H9 (cell line): ENCODE results near the gene PNPLA7. TPM values are rescaled to one million over a fixed set of nuclear protein-coding genes. Genes with fewer than 3 reads are reported as not detected.
A peak's percentile ranks its signal among the peaks of the same experiment; 100 is the strongest.

Source experiments
- DNase-seq: peaks from one replicate; pipeline ENCODE4 v3.0.0-alpha.2; 2017
- H2AFZ ChIP-seq: one replicate; pipeline ENCODE4 v1.6.1; 2013; ENCODE audit warnings: mild to moderate bottlenecking, low read length, control low read depth, moderate library complexity
- H2AK5ac ChIP-seq: 2 replicates; pipeline ENCODE4 v1.6.1; 2013; ENCODE audit warnings: low read length, control low read depth, mixed read lengths; ENCODE audit not compliant: insufficient read length
- H2BK120ac ChIP-seq: one replicate; pipeline ENCODE4 v1.6.1; 2013; ENCODE audit warnings: low read depth, mild to moderate bottlenecking, low read length, control low read depth, inconsistent platforms; ENCODE audit not compliant: poor library complexity, severe bottlenecking
- H2BK12ac ChIP-seq: 2 replicates; pipeline ENCODE4 v1.6.1; 2013; ENCODE audit warnings: low read length, control low read depth, mixed read lengths, low read depth; ENCODE audit not compliant: insufficient read length
- H2BK15ac ChIP-seq: 2 replicates; pipeline ENCODE4 v1.6.1; 2013; ENCODE audit warnings: low read depth, low read length, control low read depth
- H2BK20ac ChIP-seq: one replicate; pipeline ENCODE4 v1.6.1; 2013; ENCODE audit warnings: low read depth, mild to moderate bottlenecking, low read length, control low read depth, inconsistent platforms; ENCODE audit not compliant: poor library complexity, severe bottlenecking
- H2BK5ac ChIP-seq: 2 replicates; pipeline ENCODE4 v1.6.1; 2013; ENCODE audit warnings: low read length, control low read depth, mixed read lengths; ENCODE audit not compliant: insufficient read length
- H3K14ac ChIP-seq: 2 replicates; pipeline ENCODE4 v1.6.1; 2013; ENCODE audit warnings: low read length, control low read depth; ENCODE audit not compliant: insufficient read depth
- H3K18ac ChIP-seq: 2 replicates; pipeline ENCODE4 v1.6.1; 2013; ENCODE audit warnings: low read depth, mild to moderate bottlenecking, mixed read lengths, low read length, control low read depth; ENCODE audit not compliant: insufficient read length
- H3K23ac ChIP-seq: 2 replicates; pipeline ENCODE4 v1.6.1; 2013; ENCODE audit warnings: low read length, control low read depth, mixed read lengths, low read depth; ENCODE audit not compliant: insufficient read length
- H3K23me2 ChIP-seq: 2 replicates; pipeline ENCODE4 v1.6.1; 2013; ENCODE audit warnings: low read depth, mild to moderate bottlenecking, mixed read lengths, low read length, control low read depth; ENCODE audit not compliant: insufficient read length, poor library complexity, severe bottlenecking
- H3K27ac ChIP-seq: 2 replicates; pipeline ENCODE4 v1.5.1; 2013; ENCODE audit warnings: low read length, control low read depth, mixed read lengths, low read depth; ENCODE audit not compliant: insufficient read length
- H3K27me3 ChIP-seq: 2 replicates; pipeline ENCODE4 v1.6.1; 2013; ENCODE audit warnings: low read length, control low read depth, inconsistent platforms; ENCODE audit not compliant: insufficient read depth
- H3K4ac ChIP-seq: 2 replicates; pipeline ENCODE4 v1.6.1; 2013; ENCODE audit warnings: low read depth, mild to moderate bottlenecking, control low read depth, inconsistent platforms, low read length, moderate library complexity
- H3K4me1 ChIP-seq: 2 replicates; pipeline ENCODE4 v1.6.1; 2013; ENCODE audit warnings: low read length, control low read depth, inconsistent platforms; ENCODE audit not compliant: insufficient read depth
- H3K4me2 ChIP-seq: 2 replicates; pipeline ENCODE4 v1.6.1; 2013; ENCODE audit warnings: low read length, control low read depth, mixed read lengths; ENCODE audit not compliant: insufficient read length, insufficient read depth
- H3K56ac ChIP-seq: 2 replicates; pipeline ENCODE4 v1.6.1; 2013; ENCODE audit warnings: low read depth, mild to moderate bottlenecking, mixed read lengths, low read length, control low read depth; ENCODE audit not compliant: insufficient read length
- H3K79me1 ChIP-seq: 2 replicates; pipeline ENCODE4 v1.6.1; 2013; ENCODE audit warnings: low read depth, mild to moderate bottlenecking, moderate library complexity, low read length, control low read depth, inconsistent platforms; ENCODE audit not compliant: insufficient read depth, poor library complexity, severe bottlenecking
- H3K79me2 ChIP-seq: 2 replicates; pipeline ENCODE4 v1.6.1; 2013; ENCODE audit warnings: low read length, control low read depth, inconsistent platforms; ENCODE audit not compliant: insufficient read depth
- H3K9ac ChIP-seq: 2 replicates; pipeline ENCODE4 v1.6.1; 2013; ENCODE audit warnings: low read length, control low read depth, mixed read lengths; ENCODE audit not compliant: insufficient read length; ENCODE audit errors: extremely low read depth
- H3K9me3 ChIP-seq: one replicate; pipeline ENCODE4 v1.6.1; 2013; ENCODE audit warnings: low read depth, low read length, inconsistent platforms; ENCODE audit not compliant: control insufficient read depth
- H3T11ph ChIP-seq: one replicate; pipeline ENCODE4 v1.6.1; 2013; ENCODE audit warnings: mild to moderate bottlenecking, low read length, control low read depth, inconsistent platforms
- H4K20me1 ChIP-seq: one replicate; pipeline ENCODE4 v1.6.1; 2013; ENCODE audit not compliant: control insufficient read depth, insufficient read length, insufficient read depth
- H4K5ac ChIP-seq: 2 replicates; pipeline ENCODE4 v1.6.1; 2013; ENCODE audit warnings: low read depth, mild to moderate bottlenecking, mixed read lengths, low read length, control low read depth; ENCODE audit not compliant: insufficient read length
- H4K8ac ChIP-seq: replicated peaks from 2 replicates; pipeline ENCODE4 v1.6.1; 2013; ENCODE audit warnings: low read length, control low read depth, mixed read lengths, low read depth; ENCODE audit not compliant: insufficient read length
- H4K91ac ChIP-seq: 2 replicates; pipeline ENCODE4 v1.6.1; 2013; ENCODE audit warnings: low read depth, mild to moderate bottlenecking, moderate library complexity, mixed read lengths, low read length, control low read depth; ENCODE audit not compliant: insufficient read length
- H3K27ac Mint-ChIP-seq, 3 experiments: 2 replicates in 2 of 3; 3 replicates in 1 of 3; pipeline ENCODE4 v1.8.0; 2020 to 2021; ENCODE audit warnings: mixed read lengths in 3 of 3, mild to moderate bottlenecking in 1 of 3, moderate library complexity in 1 of 3
- H3K27me3 Mint-ChIP-seq: 2 replicates; pipeline ENCODE4 v1.8.0; 2021; ENCODE audit warnings: low read depth, mild to moderate bottlenecking, moderate library complexity, mixed read lengths
- H3K36me3 Mint-ChIP-seq, 3 experiments: 2 replicates in 2 of 3; 3 replicates in 1 of 3; pipeline ENCODE4 v1.8.0; 2020 to 2021; ENCODE audit warnings: low read depth in 3 of 3, mixed read lengths in 3 of 3; ENCODE audit not compliant: insufficient read depth in 1 of 3
- H3K4me1 Mint-ChIP-seq, 2 experiments: 2 replicates each; pipeline ENCODE4 v1.8.0; 2020; ENCODE audit warnings: mixed read lengths in 2 of 2
- H3K4me3 Mint-ChIP-seq, 2 experiments: 2 replicates in 1 of 2; 3 replicates in 1 of 2; pipeline ENCODE4 v1.8.0; 2020 to 2021; ENCODE audit warnings: mild to moderate bottlenecking in 2 of 2, mixed read lengths in 2 of 2, moderate library complexity in 1 of 2
- H3K9me3 Mint-ChIP-seq, 2 experiments: 2 replicates in 1 of 2; 3 replicates in 1 of 2; pipeline ENCODE4 v1.8.0; 2020; ENCODE audit warnings: mild to moderate bottlenecking in 2 of 2, mixed read lengths in 2 of 2, moderate library complexity in 1 of 2
- WGBS: extraction: QIAGEN DNeasy Blood & Tissue Kit; methylation state at CpG from one replicate; pipeline ENCODE4 v1.1.7; 2013; ENCODE audit warnings: missing lambda C conversion rate, low lambda C conversion rate, mixed read lengths; ENCODE audit not compliant: insufficient read length; ENCODE audit errors: extremely low coverage; 5-methylcytosine and 5-hydroxymethylcytosine counted together
- total RNA-seq: library from RNA; stranded (reverse); gene quantifications from 2 replicates; pipeline ENCODE4 v1.2.1, GENCODE V29; 2021
- TF ChIP-seq, protein P1 (sequence below): fragments of 200-600 bp; sonication (generic); conservative IDR thresholded peaks from 3 replicates; pipeline ENCODE4 v1.8.0; 2021; ENCODE audit warnings: antibody characterized with exemption, mild to moderate bottlenecking

PNPLA7 gene
- total RNA-seq, 1 experiment from 2014 or later, result 1.8 TPM

DNA sequence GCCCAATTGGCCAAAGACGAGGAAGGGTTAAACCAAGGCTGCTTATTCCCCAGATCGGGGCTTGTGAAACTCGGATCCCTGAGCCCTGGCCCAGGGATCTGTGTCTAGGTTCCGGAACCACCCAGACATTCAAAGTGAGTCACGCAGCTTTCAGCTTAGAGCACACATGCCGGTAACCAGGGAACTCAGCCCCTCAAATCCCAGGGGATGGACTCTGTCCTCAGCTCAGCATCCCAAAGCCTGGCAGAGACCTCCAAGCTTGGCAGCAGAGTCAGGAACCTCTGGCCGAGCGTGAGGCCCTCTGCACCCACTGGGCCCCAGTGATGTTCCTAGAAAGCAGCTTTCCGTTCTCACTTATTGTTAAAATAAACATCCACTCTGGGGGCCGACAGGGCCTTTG, 5.1 kb downstream of the PNPLA7 start:
- Histone ChIP-seq H3K79me2 (no peaks in the 10 kb centered on the region), H2BK120ac (no peak overlapping the region), H3T11ph (no peak overlapping the region), H3K79me1 (no peaks in the 10 kb centered on the region), H3K27ac (no peak overlapping the region), H2AFZ (no peak overlapping the region), H4K20me1 (no peaks in the 10 kb centered on the region), H4K91ac (no peak overlapping the region), H2BK20ac (no peak overlapping the region), H3K56ac (no peak overlapping the region), H2BK12ac (no peak overlapping the region), H3K4me2 (no peak overlapping the region), H4K8ac (no peak overlapping the region), H3K4ac (no peak overlapping the region), H3K18ac (no peak overlapping the region), H3K9ac (no peak overlapping the region), H3K27me3 (no peaks in the 10 kb centered on the region), H3K9me3 (no peaks in the 10 kb centered on the region), H3K23ac (no peak overlapping the region), H2BK15ac (no peak overlapping the region), H3K4me1 (no peaks in the 10 kb centered on the region), H3K14ac (no peak overlapping the region), H3K23me2 (no peaks in the 10 kb centered on the region), H2BK5ac (no peak overlapping the region), H4K5ac (no peak overlapping the region), H2AK5ac (no peak overlapping the region)
- Mint-ChIP-seq H3K27ac (peak overlapping the region in 1 of 3 experiments; percentile 53; a peak in 1 of 7 replicates), H3K4me1 (peaks cover 1 to 4% of the 10 kb centered on the region in 2 experiments; a peak in 1 of 4 replicates), H3K36me3 (peaks cover 10 to 17% (median 15%) of the 10 kb centered on the region in 3 experiments), H3K27me3 (no peaks in the 10 kb centered on the region; the same call in 1 of the 2 replicates), H3K9me3 (peaks cover 18 to 23% of the 10 kb centered on the region in 2 experiments), H3K4me3 (no peak overlapping the region)
- WGBS, result no CpG with 5 or more reads among the region's 10 CpGs
- TF ChIP-seq, protein P1, sequence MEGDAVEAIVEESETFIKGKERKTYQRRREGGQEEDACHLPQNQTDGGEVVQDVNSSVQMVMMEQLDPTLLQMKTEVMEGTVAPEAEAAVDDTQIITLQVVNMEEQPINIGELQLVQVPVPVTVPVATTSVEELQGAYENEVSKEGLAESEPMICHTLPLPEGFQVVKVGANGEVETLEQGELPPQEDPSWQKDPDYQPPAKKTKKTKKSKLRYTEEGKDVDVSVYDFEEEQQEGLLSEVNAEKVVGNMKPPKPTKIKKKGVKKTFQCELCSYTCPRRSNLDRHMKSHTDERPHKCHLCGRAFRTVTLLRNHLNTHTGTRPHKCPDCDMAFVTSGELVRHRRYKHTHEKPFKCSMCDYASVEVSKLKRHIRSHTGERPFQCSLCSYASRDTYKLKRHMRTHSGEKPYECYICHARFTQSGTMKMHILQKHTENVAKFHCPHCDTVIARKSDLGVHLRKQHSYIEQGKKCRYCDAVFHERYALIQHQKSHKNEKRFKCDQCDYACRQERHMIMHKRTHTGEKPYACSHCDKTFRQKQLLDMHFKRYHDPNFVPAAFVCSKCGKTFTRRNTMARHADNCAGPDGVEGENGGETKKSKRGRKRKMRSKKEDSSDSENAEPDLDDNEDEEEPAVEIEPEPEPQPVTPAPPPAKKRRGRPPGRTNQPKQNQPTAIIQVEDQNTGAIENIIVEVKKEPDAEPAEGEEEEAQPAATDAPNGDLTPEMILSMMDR, result no peak
- no peak for DNase-seq
